BJ (cell line): Measurements from ENCODE around the gene APOL4. TPM values are rescaled to one million over a fixed set of nuclear protein-coding genes. Genes with fewer than 3 reads are reported as not detected.

Source experiments
- CTCF ChIA-PET: fragments of 350-600 bp; formaldehyde crosslinking; extraction: SDS; loops from one replicate; lab custom pipeline; 2021; ENCODE audit warnings: antibody characterized with exemption, inconsistent platforms; lab: Yijun Ruan, JAX
- POLR2A ChIA-PET: fragments of 300-600 bp; sonication (Branson Sonifier 250); formaldehyde crosslinking; extraction: SDS; loops from one replicate; lab custom pipeline; 2021; ENCODE audit warnings: antibody characterized with exemption; lab: Charles Lee
- DNase-seq: peaks from one replicate; pipeline ENCODE4 v3.0.0-alpha.2; 2011; ENCODE audit warnings: low read depth
- H3K27me3 ChIP-seq: 2 replicates; pipeline ENCODE4 v1.6.0; 2011; ENCODE audit warnings: low read length; ENCODE audit not compliant: control insufficient read depth, insufficient read depth
- H3K36me3 ChIP-seq: 2 replicates; pipeline ENCODE4 v1.5.1; 2011; ENCODE audit warnings: low read length; ENCODE audit not compliant: control insufficient read depth, insufficient read depth
- H3K4me3 ChIP-seq: 2 replicates; pipeline ENCODE4 v1.5.1; 2011; ENCODE audit warnings: low read depth, mild to moderate bottlenecking, control low read depth, low read length
- CTCF ChIP-seq: IDR thresholded peaks from 2 replicates; pipeline ENCODE4 v1.5.1; 2011; ENCODE audit warnings: low read depth, mild to moderate bottlenecking, control low read depth, inconsistent platforms, low read length, moderate library complexity; ENCODE audit not compliant: insufficient read depth
- polyA plus RNA-seq: library from polyadenylated mRNA; depleted of rRNA; stranded (reverse); fragments of >200 nt; gene quantifications from 2 replicates; pipeline ENCODE4 v1.2.3, GENCODE V29; 2011

APOL4 gene
- polyA plus RNA-seq, 1 experiment: 0.16 TPM

- H3K36me3 ChIP-seq: no peaks in the 10 kb centered on the region
- POLR2A ChIA-PET: no interaction called here
- H3K27me3 ChIP-seq: peaks cover 26% of the 10 kb centered on the region
- no peak overlapping the region for H3K4me3 ChIP-seq
- CTCF ChIA-PET: interaction anchor here (1.6 kb wide), 1 partner anchor 19 kb away, joined by 3 read pairs; no protein-coding TSS in a partner anchor
- TF ChIP-seq CTCF: no peak
- no peak for DNase-seq
Measured at GRCh38 chr22:36218648-36219193, 17.1 kb upstream of the APOL4 start.

- Histone ChIP-seq H3K36me3 (no peaks in the 10 kb centered on the region), H3K4me3 (no peak overlapping the region), H3K27me3 (peaks cover 23% of the 10 kb centered on the region)
- no peak for DNase-seq
- CTCF ChIA-PET: interaction anchor here (0.9 to 1.4 kb wide), 3 partner anchors 9 to 21 kb away, joined by 3 read pairs; partner anchors contain the start of gene APOL4
- POLR2A ChIA-PET: no interaction called here
- TF ChIP-seq CTCF: no peak
Measured at GRCh38 chr22:36215981-36216380, 14.4 kb upstream of the APOL4 start.

- TF ChIP-seq CTCF: no peak
- POLR2A ChIA-PET: no interaction called here
Measured at GRCh38 chr22:36213586-36213985, 12.0 kb upstream of the APOL4 start.

GRCh38 chr22:36212901-36213300 lies 11.3 kb upstream of the APOL4 start:
- Histone ChIP-seq H3K27me3 (peaks cover 19% of the 10 kb centered on the region), H3K36me3 (no peaks in the 10 kb centered on the region), H3K4me3 (no peak overlapping the region)
- DNase-seq: no peak
- POLR2A ChIA-PET: no interaction called here
- CTCF ChIA-PET: no interaction called here
- TF ChIP-seq CTCF: no peak

More at GRCh38 chr22:36213586-36213985, 12.0 kb upstream of the APOL4 start:
- no peak for DNase-seq
- no peaks in the 10 kb centered on the region for H3K36me3 ChIP-seq
- peaks cover 21% of the 10 kb centered on the region for H3K27me3 ChIP-seq
- CTCF ChIA-PET: interaction anchor here (1.2 kb wide), 1 partner anchor 73 kb away, joined by 3 read pairs; no protein-coding TSS in a partner anchor
- no peak overlapping the region for H3K4me3 ChIP-seq

- ChIA-PET CTCF (interaction anchor here (0.7 to 1.4 kb wide), 4 partner anchors 12 to 67 kb away, joined by 3 to 4 read pairs (median 4); no protein-coding TSS in a partner anchor), POLR2A (no interaction called here)
- Histone ChIP-seq H3K27me3 (peaks cover 15% of the 10 kb centered on the region), H3K36me3 (no peaks in the 10 kb centered on the region), H3K4me3 (no peak overlapping the region)
- DNase-seq: no peak
- no peak for TF ChIP-seq CTCF
Measured at GRCh38 chr22:36211237-36211861, 9.7 kb upstream of the APOL4 start.
